ENCODE data around the gene MAST3. TPM values are rescaled to one million over a fixed set of nuclear protein-coding genes. Genes with fewer than 3 reads are reported as not detected.

MAST3 gene
- total and polyA plus RNA-seq, 7 donors, result 2.6 to 16.3 (median 4.2) TPM

DNA sequence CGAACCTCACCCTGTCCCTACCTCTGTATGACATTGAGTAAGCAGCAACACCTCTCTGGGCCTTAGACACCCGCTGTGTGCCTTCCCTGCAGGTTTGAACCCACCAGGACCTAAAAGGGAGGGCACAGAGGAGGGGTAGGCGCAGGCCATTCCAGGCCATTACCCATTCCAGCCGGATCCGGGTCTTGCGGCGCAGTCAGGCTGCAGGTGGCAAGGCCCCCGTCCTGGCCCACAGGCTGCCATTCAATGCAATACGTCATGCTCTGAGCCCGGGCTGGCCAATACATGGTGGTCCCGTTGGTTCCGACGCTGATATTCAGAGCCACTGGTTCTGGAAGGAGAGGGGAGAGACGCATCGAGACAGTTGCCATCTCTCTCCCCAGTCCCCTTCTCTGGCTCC is 28.2 kb upstream of the MAST3 start:
- WGBS, 2 donors, result 84 to 90% methylated on average over 15 of the region's 15 CpGs
- intact Hi-C loops (cut with DNase I), result no loop called here

GRCh38 chr19:18070181-18070580 is 27.4 kb upstream of the MAST3 start:
- Histone ChIP-seq H3K36me3 (no peaks in the 10 kb centered on the region), H3K27me3 (no peaks in the 10 kb centered on the region), H3K4me3 (no peak overlapping the region), H3K4me1 (no peaks in the 10 kb centered on the region), H3K27ac (no peak overlapping the region), H3K9me3 (no peaks in the 10 kb centered on the region)
- WGBS, 2 donors, result 81 to 85% methylated on average over 11 of the region's 11 CpGs
- no peak for DNase-seq
- TF ChIP-seq CTCF (IDR thresholded peaks at IDR 0.05) (no peak), POLR2A (IDR thresholded peaks at IDR 0.05) (no peak), EP300 (IDR thresholded peaks at IDR 0.05) (no peak), POLR2AphosphoS5 (IDR thresholded peaks at IDR 0.05) (no peak)
- intact Hi-C loops (cut with DNase I), result no loop called here

More for the DNA sequence above, 28.2 kb upstream of the MAST3 start:
- Histone ChIP-seq H3K27me3 (no peaks in the 10 kb centered on the region), H3K4me1 (no peaks in the 10 kb centered on the region), H3K27ac (no peak overlapping the region), H3K4me3 (no peak overlapping the region), H3K36me3 (no peaks in the 10 kb centered on the region), H3K9me3 (no peaks in the 10 kb centered on the region)
- no peak for DNase-seq
- TF ChIP-seq CTCF (IDR thresholded peaks at IDR 0.05), result no peak
- TF ChIP-seq POLR2AphosphoS5 (IDR thresholded peaks at IDR 0.05), result no peak
- no peak for TF ChIP-seq POLR2A (IDR thresholded peaks at IDR 0.05)
- no peak for TF ChIP-seq EP300 (IDR thresholded peaks at IDR 0.05)

- H3K27ac ChIP-seq, result no peak overlapping the region
- no peaks in the 10 kb centered on the region for H3K4me1 ChIP-seq
- DNase-seq, result no peak
- no peaks in the 10 kb centered on the region for H3K27me3 ChIP-seq
- no peaks in the 10 kb centered on the region for H3K9me3 ChIP-seq
- 93% methylated on average over 6 of the region's 6 CpGs for WGBS, 2 donors
- H3K4me3 ChIP-seq, result no peak overlapping the region
- intact Hi-C loops (cut with DNase I), result no loop called here
- H3K36me3 ChIP-seq, result no peaks in the 10 kb centered on the region
- TF ChIP-seq CTCF (IDR thresholded peaks at IDR 0.05) (no peak), EP300 (IDR thresholded peaks at IDR 0.05) (no peak), POLR2AphosphoS5 (IDR thresholded peaks at IDR 0.05) (no peak), POLR2A (IDR thresholded peaks at IDR 0.05) (no peak)
Measured at GRCh38 chr19:18072335-18072734, 25.2 kb upstream of the MAST3 start.

DNA sequence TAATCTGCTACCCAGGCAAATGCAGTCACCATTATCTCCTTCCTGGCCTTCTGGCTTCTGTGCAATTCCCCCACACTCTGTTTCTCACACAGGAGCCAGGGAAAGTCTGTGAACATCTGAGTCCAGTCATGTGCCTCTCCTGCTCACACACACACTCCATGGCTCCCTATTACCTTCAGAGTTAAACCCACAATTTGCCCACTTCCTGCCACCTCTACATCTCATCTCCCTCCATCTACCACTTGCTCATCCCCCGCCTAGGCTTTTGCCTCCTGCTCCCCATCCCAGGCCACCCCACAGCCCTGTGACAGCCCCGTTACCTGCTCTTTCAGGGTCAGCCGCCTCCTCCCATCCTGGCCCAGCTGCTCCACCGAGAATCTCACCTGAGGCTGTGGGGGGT is 24.4 kb upstream of the MAST3 start:
- intact Hi-C loops (cut with DNase I), result no loop called here
- TF ChIP-seq CTCF (IDR thresholded peaks at IDR 0.05) (no peak), POLR2A (IDR thresholded peaks at IDR 0.05) (no peak), EP300 (IDR thresholded peaks at IDR 0.05) (no peak), POLR2AphosphoS5 (IDR thresholded peaks at IDR 0.05) (no peak)
- no peaks in the 10 kb centered on the region for H3K27me3 ChIP-seq
- WGBS, 2 donors, result 73% methylated on average over 4 of the region's 4 CpGs
- DNase-seq, result no peak
- H3K27ac ChIP-seq, result no peak overlapping the region
- H3K4me3 ChIP-seq, result no peak overlapping the region
- H3K4me1 ChIP-seq, result no peaks in the 10 kb centered on the region
- H3K36me3 ChIP-seq, result no peaks in the 10 kb centered on the region
- H3K9me3 ChIP-seq, result no peaks in the 10 kb centered on the region

DNA sequence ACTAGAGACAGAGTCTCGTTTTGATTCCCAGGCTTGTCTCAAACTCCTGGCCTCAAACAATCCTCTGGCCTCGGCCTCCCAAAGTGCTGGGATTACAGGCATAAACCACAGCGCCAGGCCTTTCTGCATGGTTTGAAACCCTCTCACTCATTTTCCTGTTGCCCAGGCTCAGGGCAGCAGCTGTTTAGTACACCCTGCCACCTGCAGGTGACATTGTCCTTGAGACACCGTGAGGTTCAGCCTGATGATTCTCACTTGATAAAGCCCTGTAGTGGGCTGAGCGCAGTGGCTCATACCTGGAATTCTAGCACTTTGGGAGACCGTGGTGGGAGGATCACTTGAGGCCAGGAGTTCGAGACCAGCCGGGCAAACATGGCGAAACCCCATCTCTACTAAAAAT is 23.4 kb upstream of the MAST3 start:
- DNase-seq, result no peak
- Histone ChIP-seq H3K4me1 (no peaks in the 10 kb centered on the region), H3K27me3 (no peaks in the 10 kb centered on the region), H3K27ac (no peak overlapping the region), H3K36me3 (no peaks in the 10 kb centered on the region), H3K4me3 (no peak overlapping the region), H3K9me3 (no peaks in the 10 kb centered on the region)
- intact Hi-C loops (cut with DNase I), result no loop called here
- WGBS, 2 donors, result 57 to 81% methylated on average over 9 of the region's 9 CpGs
- TF ChIP-seq CTCF (IDR thresholded peaks at IDR 0.05) (no peak), EP300 (IDR thresholded peaks at IDR 0.05) (no peak), POLR2AphosphoS5 (IDR thresholded peaks at IDR 0.05) (no peak), POLR2A (IDR thresholded peaks at IDR 0.05) (no peak)
